ENCODE measurements around the gene DNMT3B. TPM values are rescaled to one million over a fixed set of nuclear protein-coding genes. Genes with fewer than 3 reads are reported as not detected.
A peak's percentile ranks its signal among the peaks of the same experiment; 100 is the strongest.

The DNMT3B gene
- total RNA-seq, 2 experiments from 2014 or later = 0.28 to 0.33 TPM

- peak overlapping the region; percentile 55 for H3K4me3 Mint-ChIP-seq
- DNase-seq = no peak
- intact Hi-C loops (cut with DNase I, micrococcal nuclease) = loop anchor here in 1 of 2 experiments (5.0 to 10.0 kb wide), 2 partner anchors 467 to 619 kb away; partner anchors contain the start of genes ASXL1, PLAGL2 and POFUT1
Observed at GRCh38 chr20:32823737-32824588, 61.8 kb downstream of the DNMT3B start.

GRCh38 chr20:32828029-32828680 is 66.0 kb downstream of the DNMT3B start:
- H3K27me3 ChIP-seq (ENCODE audit: control insufficient read depth in 1 of 2, insufficient read depth in 2 of 2, low read length in 2 of 2) = no peaks in the 10 kb centered on the region
- Mint-ChIP-seq H3K4me1 (ENCODE audit: low read depth) (peaks cover 71% of the 10 kb centered on the region), H3K9me3 (no peaks in the 10 kb centered on the region), H3K36me3 (ENCODE audit: low read depth) (peaks cover 81% of the 10 kb centered on the region), H3K27me3 (no peaks in the 10 kb centered on the region), H3K27ac (peak overlapping the region; percentile 45), H3K4me3 (no peak overlapping the region)
- H3K4me3 ChIP-seq (ENCODE audit: low read length) = no peak overlapping the region
- intact Hi-C loops (cut with DNase I, micrococcal nuclease) = loop anchor here in 1 of 2 experiments (10.0 kb wide), 1 partner anchor 623 kb away; the partner anchor contains the start of genes PLAGL2 and POFUT1
- ChIA-PET CTCF (interaction anchor here (0.9 kb wide), 1 partner anchor 38 kb away, joined by 3 read pairs; no protein-coding TSS in a partner anchor), POLR2A (interaction anchor here (1.7 kb wide), 1 partner anchor 9 kb away, joined by 5 read pairs; no protein-coding TSS in a partner anchor)
- H3K27ac ChIP-seq (ENCODE audit: low read depth in 1 of 2, low read length in 2 of 2) = no peak overlapping the region
- H3K4me1 ChIP-seq (ENCODE audit: insufficient read depth, low read length) = peaks cover 48% of the 10 kb centered on the region
- H3K9me3 ChIP-seq (ENCODE audit: control insufficient read depth in 1 of 2, insufficient read depth in 1 of 2, low read length in 2 of 2) = no peaks in the 10 kb centered on the region
- DNase-seq (no peak), ATAC-seq (ENCODE audit: poor library complexity) (no peak)
- TF ChIP-seq CTCF (IDR thresholded peaks at IDR 0.05) = no peak
- H3K36me3 ChIP-seq (ENCODE audit: insufficient read depth, low read length) = peaks cover 58% of the 10 kb centered on the region

More at GRCh38 chr20:32823737-32824588, 61.8 kb downstream of the DNMT3B start:
- CTCF ChIA-PET = interaction anchor here (0.6 to 1.5 kb wide), 2 partner anchors 27 to 1088 kb away, joined by 3 to 4 read pairs; no protein-coding TSS in a partner anchor
- no peaks in the 10 kb centered on the region for H3K9me3 ChIP-seq (ENCODE audit: control insufficient read depth in 1 of 2, insufficient read depth in 1 of 2, low read length in 2 of 2)
- peaks cover 30% of the 10 kb centered on the region for H3K36me3 ChIP-seq (ENCODE audit: insufficient read depth, low read length)
- no peak overlapping the region for H3K27ac ChIP-seq (ENCODE audit: low read depth in 1 of 2, low read length in 2 of 2)
- peaks cover 53% of the 10 kb centered on the region for H3K4me1 ChIP-seq (ENCODE audit: insufficient read depth, low read length)
- Mint-ChIP-seq H3K9me3 (no peaks in the 10 kb centered on the region), H3K27me3 (no peaks in the 10 kb centered on the region), H3K36me3 (ENCODE audit: low read depth) (peaks cover 50% of the 10 kb centered on the region), H3K4me1 (ENCODE audit: low read depth) (peaks cover 68% of the 10 kb centered on the region), H3K27ac (peak overlapping the region; percentile 98)
- TF ChIP-seq CTCF (IDR thresholded peaks at IDR 0.05) = no peak
- no peak overlapping the region for H3K4me3 ChIP-seq (ENCODE audit: low read length)
- POLR2A ChIA-PET = interaction anchor here (0.5 to 0.9 kb wide), 2 partner anchors 9 to 125 kb away, joined by 3 to 4 read pairs; no protein-coding TSS in a partner anchor
- no peaks in the 10 kb centered on the region for H3K27me3 ChIP-seq (ENCODE audit: control insufficient read depth in 1 of 2, insufficient read depth in 2 of 2, low read length in 2 of 2)
- no peak for ATAC-seq (ENCODE audit: poor library complexity)

- H3K9me3 ChIP-seq (ENCODE audit: control insufficient read depth in 1 of 2, insufficient read depth in 1 of 2, low read length in 2 of 2) = no peaks in the 10 kb centered on the region
- Mint-ChIP-seq H3K27ac (peak overlapping the region; percentile 77), H3K4me1 (ENCODE audit: low read depth) (peaks cover 69% of the 10 kb centered on the region), H3K9me3 (no peaks in the 10 kb centered on the region), H3K27me3 (no peaks in the 10 kb centered on the region), H3K36me3 (ENCODE audit: low read depth) (peaks cover 81% of the 10 kb centered on the region), H3K4me3 (peak overlapping the region; percentile 32)
- POLR2A ChIA-PET = interaction anchor here (1.1 to 1.4 kb wide), 3 partner anchors 10 to 33 kb away, joined by 3 to 9 read pairs (median 3); partner anchors contain the start of gene MAPRE1
- CTCF ChIA-PET = interaction anchor here (1.7 kb wide), 1 partner anchor 39 kb away, joined by 7 read pairs; no protein-coding TSS in a partner anchor
- DNase-seq (peak in 1 of 14 experiments; percentile 10), ATAC-seq (ENCODE audit: poor library complexity) (no peak)
- TF ChIP-seq CTCF (IDR thresholded peaks at IDR 0.05) = no peak
- H3K27me3 ChIP-seq (ENCODE audit: control insufficient read depth in 1 of 2, insufficient read depth in 2 of 2, low read length in 2 of 2) = no peaks in the 10 kb centered on the region
- peaks cover 35% of the 10 kb centered on the region for H3K4me1 ChIP-seq (ENCODE audit: insufficient read depth, low read length)
- peak overlapping the region in 1 of 2 donors; percentile 13 for H3K27ac ChIP-seq (ENCODE audit: low read depth in 1 of 2, low read length in 2 of 2)
- intact Hi-C loops (cut with DNase I, micrococcal nuclease) = loop anchor here (5.0 to 10.0 kb wide), 2 partner anchors 37 to 625 kb away; partner anchors contain the start of genes PLAGL2 (in 1 of the 2) and POFUT1 (in 1 of the 2)
- peaks cover 69% of the 10 kb centered on the region for H3K36me3 ChIP-seq (ENCODE audit: insufficient read depth, low read length)
- H3K4me3 ChIP-seq (ENCODE audit: low read length) = no peak overlapping the region
Observed at GRCh38 chr20:32829311-32830005, 67.3 kb downstream of the DNMT3B start.
